ES-I3 (cell line): Measurements from ENCODE around the gene DCLK1.

Experiments used
- H3K36me3 ChIP-seq: 2 replicates; pipeline ENCODE4 v1.6.1; 2013; ENCODE audit warnings: mild to moderate bottlenecking, low read length, control low read depth, moderate library complexity; ENCODE audit not compliant: insufficient read depth
- H3K4me1 ChIP-seq: 2 replicates; pipeline ENCODE4 v1.6.1; 2013; ENCODE audit warnings: mild to moderate bottlenecking, control low read depth, low read length; ENCODE audit not compliant: insufficient read depth
- H3K9ac ChIP-seq: 2 replicates; pipeline ENCODE4 v1.6.1; 2013; ENCODE audit warnings: low read depth, mild to moderate bottlenecking, low read length, moderate library complexity
- H3K9me3 ChIP-seq: 2 replicates; pipeline ENCODE4 v1.6.1; 2013; ENCODE audit warnings: mild to moderate bottlenecking, low read length, moderate library complexity; ENCODE audit not compliant: control insufficient read depth, insufficient read depth

DCLK1 gene

GRCh38 chr13:35908226-35908625 lies 223.0 kb downstream of the DCLK1 start:
- peaks cover 16% of the 10 kb centered on the region for H3K4me1 ChIP-seq
- H3K9ac ChIP-seq: no peak overlapping the region
- no peaks in the 10 kb centered on the region for H3K36me3 ChIP-seq
- peaks cover 8% of the 10 kb centered on the region for H3K9me3 ChIP-seq

- Histone ChIP-seq H3K36me3 (no peaks in the 10 kb centered on the region), H3K9me3 (0 out of 2 replicates have a peak, but pooled peaks cover under 1% of the 10 kb centered on the region), H3K4me1 (peaks cover 21% of the 10 kb centered on the region), H3K9ac (no peak overlapping the region)
Measured at GRCh38 chr13:35906636-35907035, 224.5 kb downstream of the DCLK1 start.

- Histone ChIP-seq H3K4me1 (peaks cover 9% of the 10 kb centered on the region), H3K9me3 (no peaks in the 10 kb centered on the region), H3K9ac (no peak overlapping the region), H3K36me3 (no peaks in the 10 kb centered on the region)
Measured at GRCh38 chr13:35903075-35903474, 228.1 kb downstream of the DCLK1 start.

- H3K4me1 ChIP-seq: peaks cover 5% of the 10 kb centered on the region; the same call in 1 of the 2 replicates
- no peaks in the 10 kb centered on the region for H3K36me3 ChIP-seq
- no peak overlapping the region for H3K9ac ChIP-seq
- no peaks in the 10 kb centered on the region for H3K9me3 ChIP-seq
Measured at GRCh38 chr13:35898041-35898440, 233.1 kb downstream of the DCLK1 start.

DNA sequence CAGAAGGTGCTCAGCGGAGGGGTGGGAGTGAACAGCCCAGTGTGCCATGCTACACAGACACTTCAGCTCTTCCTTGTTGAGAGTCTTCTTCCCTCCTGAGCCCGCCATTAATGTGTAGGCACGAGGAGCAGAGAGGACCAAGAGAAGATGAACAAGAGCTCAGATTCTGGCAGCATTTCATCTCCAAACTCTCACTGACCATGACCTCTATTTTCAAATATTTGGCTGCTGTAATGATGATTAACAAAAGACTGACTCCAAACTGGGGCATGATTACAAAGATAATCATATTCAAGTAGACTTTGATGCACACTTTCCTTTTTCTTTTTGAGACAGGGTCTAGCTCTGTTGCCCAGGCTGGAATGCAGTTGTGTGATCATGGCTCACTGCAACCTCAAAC lies 236.5 kb downstream of the DCLK1 start:
- H3K9ac ChIP-seq: no peak overlapping the region
- peaks cover 7% of the 10 kb centered on the region for H3K4me1 ChIP-seq
- no peaks in the 10 kb centered on the region for H3K36me3 ChIP-seq
- H3K9me3 ChIP-seq: no peaks in the 10 kb centered on the region

DNA sequence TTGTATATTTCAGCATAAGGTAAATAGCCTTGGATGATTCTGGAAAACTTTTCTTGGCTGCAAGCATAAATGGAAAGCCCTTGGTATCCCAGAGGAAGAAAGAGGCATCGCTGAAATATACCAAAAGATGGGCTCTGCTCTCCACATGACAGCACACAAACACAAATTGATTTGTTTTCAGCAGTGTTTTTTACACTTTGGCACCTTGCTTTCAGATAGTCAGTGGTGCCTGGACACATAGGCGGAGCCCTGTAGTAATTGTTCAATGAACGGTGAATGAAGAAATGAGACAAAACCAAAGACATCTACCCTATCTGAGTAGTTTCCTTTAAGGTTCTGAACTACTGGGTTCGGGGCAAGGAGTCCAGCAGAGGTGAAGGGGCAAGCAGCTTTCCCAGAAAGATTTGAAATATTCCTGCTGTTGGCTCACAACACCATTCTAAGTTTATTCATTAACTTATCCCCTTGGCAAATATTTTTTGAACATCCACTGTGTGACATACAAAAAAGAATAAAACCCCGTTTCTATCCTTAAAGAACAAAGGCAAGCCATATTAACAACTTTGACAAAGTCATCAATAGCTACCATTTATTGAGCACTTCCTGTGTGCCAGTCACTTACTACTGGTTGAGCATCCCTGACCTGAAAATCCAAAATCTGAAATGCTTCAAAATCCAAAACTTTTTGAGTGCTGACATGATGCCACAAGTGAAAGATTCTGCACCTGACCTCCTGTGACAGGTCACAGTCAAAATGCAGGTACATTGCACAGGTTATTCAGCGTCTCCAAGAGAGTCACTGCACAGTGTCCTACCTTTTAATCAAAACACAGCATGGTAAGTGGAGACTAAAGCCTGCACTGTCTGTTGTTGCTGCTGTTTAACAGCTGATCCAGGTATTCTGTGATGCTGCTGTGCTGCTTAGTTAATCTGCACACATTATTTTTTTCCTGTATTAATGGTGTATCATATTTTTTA lies 238.1 kb downstream of the DCLK1 start:
- no peak overlapping the region for H3K9ac ChIP-seq
- H3K9me3 ChIP-seq: no peaks in the 10 kb centered on the region
- no peaks in the 10 kb centered on the region for H3K36me3 ChIP-seq
- H3K4me1 ChIP-seq: peaks cover 7% of the 10 kb centered on the region

- Histone ChIP-seq H3K9me3 (no peaks in the 10 kb centered on the region), H3K4me1 (peaks cover 7% of the 10 kb centered on the region), H3K9ac (no peak overlapping the region), H3K36me3 (no peaks in the 10 kb centered on the region)
Measured at GRCh38 chr13:35891507-35892441, 239.4 kb downstream of the DCLK1 start.

GRCh38 chr13:35889560-35889959 lies 241.6 kb downstream of the DCLK1 start:
- no peaks in the 10 kb centered on the region for H3K9me3 ChIP-seq
- no peak overlapping the region for H3K9ac ChIP-seq
- H3K36me3 ChIP-seq: no peaks in the 10 kb centered on the region
- peaks cover 9% of the 10 kb centered on the region for H3K4me1 ChIP-seq

DNA sequence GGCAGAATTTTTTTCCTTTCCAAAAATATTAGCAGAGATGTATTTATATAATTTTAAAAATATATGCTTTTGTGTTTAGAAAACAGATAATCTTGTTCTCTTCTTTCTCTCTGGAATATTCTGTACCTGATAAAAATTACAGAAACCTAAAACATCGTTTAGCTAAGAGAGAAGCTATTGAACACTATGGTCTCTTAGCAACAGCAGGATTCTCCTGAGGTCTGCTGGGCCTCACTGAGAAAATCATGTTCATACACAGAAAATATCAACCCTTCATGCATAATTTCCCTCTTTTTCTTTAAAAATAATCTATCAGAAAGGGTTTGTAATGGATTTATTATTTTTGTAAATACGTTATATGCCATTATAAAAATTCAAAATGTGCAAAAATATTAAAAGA lies 242.2 kb downstream of the DCLK1 start:
- H3K9ac ChIP-seq: no peak overlapping the region
- H3K4me1 ChIP-seq: peaks cover 9% of the 10 kb centered on the region
- H3K9me3 ChIP-seq: no peaks in the 10 kb centered on the region
- no peaks in the 10 kb centered on the region for H3K36me3 ChIP-seq

GRCh38 chr13:35888457-35888883 lies 242.7 kb downstream of the DCLK1 start:
- Histone ChIP-seq H3K36me3 (no peaks in the 10 kb centered on the region), H3K4me1 (peaks cover 9% of the 10 kb centered on the region), H3K9ac (no peak overlapping the region), H3K9me3 (no peaks in the 10 kb centered on the region)

- Histone ChIP-seq H3K9ac (no peak overlapping the region), H3K9me3 (no peaks in the 10 kb centered on the region), H3K36me3 (no peaks in the 10 kb centered on the region), H3K4me1 (peaks cover 9% of the 10 kb centered on the region)
Measured at GRCh38 chr13:35887115-35887666, 244.0 kb downstream of the DCLK1 start.

DNA sequence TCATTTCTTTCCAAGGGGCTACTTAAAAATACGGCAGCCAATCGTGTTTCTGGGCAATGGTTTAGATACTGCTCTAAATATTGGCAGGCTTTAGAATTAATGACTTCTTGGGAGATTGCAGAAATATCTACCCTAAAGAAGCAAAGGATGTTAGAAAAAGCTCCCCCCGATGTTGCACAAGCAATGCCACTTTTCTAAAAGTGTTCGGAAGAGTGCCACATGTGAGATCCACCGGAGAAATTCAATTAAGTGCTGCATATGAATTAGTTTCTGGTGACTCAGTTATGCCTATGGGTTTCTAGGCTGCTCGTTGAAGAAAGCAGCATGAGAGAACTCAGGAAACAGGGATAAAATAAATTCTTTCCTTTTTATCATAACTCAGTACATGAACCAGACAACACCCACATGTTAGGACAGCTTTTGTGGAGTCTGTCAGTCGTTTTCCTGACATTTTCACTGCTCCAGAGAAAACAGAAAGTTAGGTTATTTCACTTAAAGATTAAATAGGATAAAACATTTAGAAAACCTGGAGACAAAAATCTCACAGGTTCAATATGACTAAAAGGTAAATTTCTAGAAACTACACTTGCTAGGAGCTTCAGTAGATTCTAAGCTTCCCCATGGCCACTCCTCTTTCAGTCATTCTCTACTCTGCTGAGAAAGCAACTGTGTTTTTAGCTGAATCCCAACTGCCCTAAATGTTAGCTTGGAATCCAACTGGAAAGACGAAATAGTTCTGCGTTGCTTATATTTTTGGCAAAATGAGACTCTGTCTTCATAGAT lies 244.7 kb downstream of the DCLK1 start:
- no peaks in the 10 kb centered on the region for H3K36me3 ChIP-seq
- no peaks in the 10 kb centered on the region for H3K9me3 ChIP-seq
- H3K9ac ChIP-seq: no peak overlapping the region
- H3K4me1 ChIP-seq: peaks cover 4% of the 10 kb centered on the region

DNA sequence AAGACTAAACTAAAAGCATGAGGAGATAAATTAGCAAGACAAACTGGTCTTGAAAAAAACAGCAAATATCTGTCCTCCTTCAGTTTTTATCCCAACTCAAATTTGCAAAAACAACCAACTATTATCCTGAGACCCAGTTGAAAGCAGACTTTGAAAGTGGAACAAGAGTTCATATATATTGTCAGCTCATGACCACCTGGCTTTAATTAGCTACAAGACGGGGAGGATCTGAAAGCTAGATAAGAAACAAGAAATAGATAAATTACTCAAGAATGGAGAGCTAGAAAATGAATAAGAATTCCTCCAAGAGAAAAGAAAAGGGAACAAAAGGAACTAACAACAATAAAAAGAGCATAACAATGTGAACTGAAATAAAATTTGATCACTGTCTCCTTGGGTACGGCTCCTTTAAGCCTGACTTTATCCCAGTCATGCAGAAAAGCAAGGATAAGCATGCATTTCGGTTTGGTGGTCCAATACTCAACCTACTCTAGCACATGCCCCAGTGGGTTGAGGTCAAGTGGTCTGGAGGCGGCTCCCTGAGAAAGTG lies 246.9 kb downstream of the DCLK1 start:
- Histone ChIP-seq H3K9me3 (no peaks in the 10 kb centered on the region), H3K4me1 (0 out of 2 replicates have a peak, but pooled peaks cover 2% of the 10 kb centered on the region), H3K36me3 (no peaks in the 10 kb centered on the region), H3K9ac (no peak overlapping the region)
